IMR-90 (cell line): ENCODE measurements around the gene ABTB2. TPM values are rescaled to one million over a fixed set of nuclear protein-coding genes. Genes with fewer than 3 reads are reported as not detected.

ENCODE experiments used
- ATAC-seq: fragments of 200-7000 bp; cut with Tn5 transposase; 2 replicates; pipeline ENCODE4 v1.9.1; 2020; ENCODE audit warnings: low read depth, mild to moderate bottlenecking, moderate library complexity
- BruUV-seq: library from RNA; stranded (reverse); fragments of 400-500 nt; replicated peaks from 2 replicates; lab custom pipeline; 2021; lab: Mats Ljungman, UMichigan
- CTCF ChIA-PET: fragments of 300-600 bp; formaldehyde crosslinking; extraction: SDS; loops from one replicate; lab custom pipeline; 2021; ENCODE audit warnings: antibody characterized with exemption; lab: Yijun Ruan, JAX
- POLR2A ChIA-PET: fragments of 300-600 bp; sonication (Branson Sonifier 250); formaldehyde crosslinking; loops from one replicate; lab custom pipeline; 2022; ENCODE audit warnings: antibody characterized with exemption; ENCODE audit not compliant: unreplicated experiment; lab: Charles Lee
- DNase-seq: peaks from one replicate; pipeline ENCODE4 v3.0.0; 2013
- H2AFZ ChIP-seq: replicated peaks from 2 replicates; pipeline ENCODE3; 2013; ENCODE audit warnings: low read length, mild to moderate bottlenecking; ENCODE audit not compliant: poor library complexity
- H2AK5ac ChIP-seq: 2 replicates; pipeline ENCODE4 v1.6.1; 2013; ENCODE audit warnings: low read depth, low read length, inconsistent platforms
- H2AK9ac ChIP-seq: replicated peaks from 2 replicates; pipeline ENCODE3; 2013; ENCODE audit warnings: mild to moderate bottlenecking, low read depth, low read length, moderate library complexity; ENCODE audit not compliant: poor library complexity
- H2BK120ac ChIP-seq: 2 replicates; pipeline ENCODE4 v1.6.1; 2013; ENCODE audit warnings: low read depth, low read length, inconsistent platforms
- H2BK15ac ChIP-seq: 3 replicates; pipeline ENCODE4 v1.6.1; 2013; ENCODE audit warnings: low read depth, low read length, inconsistent platforms
- H2BK20ac ChIP-seq: 2 replicates; pipeline ENCODE4 v1.6.1; 2013; ENCODE audit warnings: low read depth, mild to moderate bottlenecking, inconsistent platforms, low read length, moderate library complexity
- H2BK5ac ChIP-seq: 2 replicates; pipeline ENCODE4 v1.6.1; 2013; ENCODE audit warnings: mild to moderate bottlenecking, low read depth, low read length, inconsistent platforms; ENCODE audit not compliant: poor library complexity, severe bottlenecking
- H3K14ac ChIP-seq: replicated peaks from 2 replicates; pipeline ENCODE4 v1.6.1; 2013; ENCODE audit warnings: low read depth, low read length, inconsistent platforms
- H3K18ac ChIP-seq: 2 replicates; pipeline ENCODE4 v1.6.1; 2013; ENCODE audit warnings: low read depth, low read length, control low read depth
- H3K23ac ChIP-seq: 2 replicates; pipeline ENCODE4 v1.6.1; 2013; ENCODE audit warnings: low read depth, low read length, inconsistent platforms
- H3K27ac ChIP-seq: 2 replicates; pipeline ENCODE4 v1.5.1; 2013; ENCODE audit warnings: mild to moderate bottlenecking, control low read depth, low read length; ENCODE audit not compliant: insufficient read depth
- H3K27me3 ChIP-seq: 2 replicates; pipeline ENCODE4 v1.6.1; 2013; ENCODE audit warnings: low read length; ENCODE audit not compliant: control insufficient read depth, insufficient read depth
- H3K36me3 ChIP-seq: 2 replicates; pipeline ENCODE4 v1.6.1; 2013; ENCODE audit warnings: low read length, mixed read lengths; ENCODE audit not compliant: control insufficient read depth, insufficient read depth
- H3K4ac ChIP-seq: 2 replicates; pipeline ENCODE4 v1.6.1; 2013; ENCODE audit warnings: low read depth, low read length, inconsistent platforms
- H3K4me1 ChIP-seq: 2 replicates; pipeline ENCODE4 v1.6.1; 2013; ENCODE audit warnings: low read length, mixed read lengths; ENCODE audit not compliant: control insufficient read depth, insufficient read depth
- H3K4me2 ChIP-seq: 2 replicates; pipeline ENCODE4 v1.6.1; 2013; ENCODE audit warnings: low read depth, mild to moderate bottlenecking, control low read depth, low read length, moderate library complexity
- H3K4me3 ChIP-seq: 2 replicates; pipeline ENCODE4 v1.5.1; 2013; ENCODE audit warnings: low read depth, mild to moderate bottlenecking, control low read depth, low read length, moderate library complexity; ENCODE audit not compliant: insufficient read depth
- H3K56ac ChIP-seq: 2 replicates; pipeline ENCODE4 v1.6.1; 2013; ENCODE audit warnings: low read length, inconsistent platforms; ENCODE audit not compliant: insufficient read depth; ENCODE audit errors: extremely low read depth
- H3K79me1 ChIP-seq, 2 experiments: 2 replicates each; pipeline ENCODE4 v1.6.1; 2013; ENCODE audit warnings: low read length in 2 of 2, inconsistent platforms in 1 of 2, low read depth in 1 of 2
- H3K9ac ChIP-seq: 2 replicates; pipeline ENCODE4 v1.6.1; 2013; ENCODE audit warnings: low read depth, low read length, control low read depth
- H3K9me1 ChIP-seq: 2 replicates; pipeline ENCODE4 v1.6.1; 2013; ENCODE audit warnings: low read length, inconsistent platforms; ENCODE audit not compliant: insufficient read depth
- H3K9me3 ChIP-seq: 2 replicates; pipeline ENCODE4 v1.6.1; 2013; ENCODE audit warnings: low read length; ENCODE audit not compliant: control insufficient read depth, insufficient read depth
- H4K20me1 ChIP-seq: 2 replicates; pipeline ENCODE4 v1.6.1; 2013; ENCODE audit warnings: low read length, inconsistent platforms; ENCODE audit not compliant: insufficient read depth
- H4K5ac ChIP-seq: 2 replicates; pipeline ENCODE4 v1.6.1; 2013; ENCODE audit warnings: mild to moderate bottlenecking, low read depth, low read length, control low read depth
- H4K8ac ChIP-seq, 2 experiments: 2 replicates each; pipeline ENCODE4 v1.6.1; 2013; ENCODE audit warnings: low read depth in 2 of 2, low read length in 2 of 2, control low read depth in 1 of 2, inconsistent platforms in 1 of 2
- H4K91ac ChIP-seq: 2 replicates; pipeline ENCODE4 v1.6.1; 2013; ENCODE audit warnings: low read depth, low read length, inconsistent platforms; ENCODE audit not compliant: insufficient read depth
- ELK1 ChIP-seq: fragments of 150-350 bp; IDR thresholded peaks from 2 replicates; pipeline ENCODE4 v1.6.1; 2016; ENCODE audit warnings: low read depth, mild to moderate bottlenecking, low read length, moderate library complexity, borderline replicate concordance
- FOS ChIP-seq: fragments of 150-350 bp; IDR thresholded peaks from 2 replicates; pipeline ENCODE4 v1.6.1; 2016; ENCODE audit warnings: low read depth, low read length
- NFE2L2 ChIP-seq: fragments of 150-350 bp; IDR thresholded peaks from 2 replicates; pipeline ENCODE4 v1.6.1; 2016; ENCODE audit warnings: low read depth, mild to moderate bottlenecking, low read length
- RAD21 ChIP-seq: IDR thresholded peaks from 2 replicates; pipeline ENCODE4 v1.6.1; 2012; ENCODE audit warnings: low read length, improper control_type of control experiment
- RCOR1 ChIP-seq: IDR thresholded peaks from 2 replicates; pipeline ENCODE4 v1.6.1; 2012; ENCODE audit warnings: mild to moderate bottlenecking, low read length, improper control_type of control experiment; ENCODE audit not compliant: insufficient replicate concordance
- RFX5 ChIP-seq: IDR thresholded peaks from 2 replicates; pipeline ENCODE4 v1.8.0; 2012; ENCODE audit warnings: low read depth, mild to moderate bottlenecking, low read length, moderate library complexity
- WGBS, 2 experiments: methylation state at CpG; one replicate each; pipeline versions ENCODE4 v1.1.5 to v1.1.7; 2013; ENCODE audit warnings: missing lambda C conversion rate in 2 of 2; ENCODE audit not compliant: insufficient read length in 1 of 2; ENCODE audit errors: extremely low coverage in 2 of 2; 5-methylcytosine and 5-hydroxymethylcytosine counted together
- dilution Hi-C: fragments of 300-500 bp; cut with HindIII; formaldehyde crosslinking; loops from one replicate; pipeline ENCODE4 v1.14.3; 2018; ENCODE audit warnings: low sequenced_read_pairs; ENCODE audit not compliant: unreplicated experiment
- in situ Hi-C: fragments of 300-500 bp; cut with MboI; formaldehyde crosslinking; loops from 3 replicates; pipeline ENCODE4 v1.14.3; 2019; ENCODE audit warnings: low sequenced_read_pairs, inconsistent platforms, mixed read lengths
- intact Hi-C: fragments of 100-400 bp; cut with micrococcal nuclease; formaldehyde crosslinking; loops from 2 replicates; pipeline ENCODE4 v1.10.0; 2022
- polyA plus RNA-seq, 3 experiments: library from polyadenylated mRNA; depleted of rRNA; stranded (reverse); fragments of >200 nt; gene quantifications; 2 replicates each; pipeline ENCODE4 v1.2.3, GENCODE V29; 2012; ENCODE audit warnings: low replicate concordance in 1 of 3
- total RNA-seq: library from RNA; depleted of rRNA; stranded (reverse); fragments of >200 nt; gene quantifications from 2 replicates; pipeline ENCODE4 v1.2.3, GENCODE V29; 2012

ABTB2 gene
- total and polyA plus RNA-seq, 2 of the 4 experiments (the other 2 are of a cell fraction) = 0.18 to 2.0 TPM

- H2BK120ac ChIP-seq = no peak overlapping the region
- no peak overlapping the region for H3K4me3 ChIP-seq
- no CpG with 5 or more reads among the region's 6 CpGs for WGBS, 2 experiments
- no peaks in the 10 kb centered on the region for H3K36me3 ChIP-seq
- H3K9ac ChIP-seq = no peak overlapping the region
- H3K4me1 ChIP-seq = peaks cover 4% of the 10 kb centered on the region
- H3K4me2 ChIP-seq = no peak overlapping the region
- no peak for TF ChIP-seq NFE2L2
- TF ChIP-seq ELK1 = no peak
- TF ChIP-seq FOS = no peak
- TF ChIP-seq RFX5 = no peak
- no peak for TF ChIP-seq RCOR1
- TF ChIP-seq RAD21 = no peak
- no peak overlapping the region for H3K14ac ChIP-seq
- H2BK15ac ChIP-seq = peak overlapping the region; percentile 38; the same call in 1 of the 3 replicates
- intact Hi-C loops (no loop called here), dilution Hi-C loops (no loop called here), in situ Hi-C loops (no loop called here)
- DNase-seq = no peak
- H3K9me3 ChIP-seq = no peaks in the 10 kb centered on the region
- H4K91ac ChIP-seq = no peak overlapping the region
- no peak overlapping the region for H4K5ac ChIP-seq
- no peak overlapping the region for H2AFZ ChIP-seq
- peaks cover 19% of the 10 kb centered on the region for H3K9me1 ChIP-seq
- BruUV-seq = no TSS peak
- no peaks in the 10 kb centered on the region; the same call in 1 of the 2 replicates for H4K20me1 ChIP-seq
- no peaks in the 10 kb centered on the region for H3K79me1 ChIP-seq
- no peak overlapping the region for H3K23ac ChIP-seq
- POLR2A ChIA-PET = no interaction called here
- no peak overlapping the region for H4K8ac ChIP-seq
- H3K27me3 ChIP-seq = peaks cover 9% of the 10 kb centered on the region; the same call in 1 of the 2 replicates
- no peak overlapping the region for H3K18ac ChIP-seq
- no peak overlapping the region for H3K27ac ChIP-seq
- peak overlapping the region; percentile 78 for H2AK5ac ChIP-seq
- no peak overlapping the region for H2BK20ac ChIP-seq
- H2AK9ac ChIP-seq = no peak overlapping the region
- H2BK5ac ChIP-seq = no peak overlapping the region
- no peak overlapping the region for H3K56ac ChIP-seq
- no peak overlapping the region for H3K4ac ChIP-seq
- CTCF ChIA-PET = no interaction called here
- ATAC-seq = no peak
Observed at GRCh38 chr11:34276352-34276864, 81.4 kb downstream of the ABTB2 start.
